Mucosa of descending colon (tissue), 3 donors: ENCODE results near the gene GRK5. TPM values are rescaled to one million over a fixed set of nuclear protein-coding genes. Genes with fewer than 3 reads are reported as not detected.
A peak's percentile ranks its signal among the peaks of the same experiment; 100 is the strongest.

Experiments
- ATAC-seq: fragments of 200-7000 bp; cut with Tn5 transposase; one replicate; pipeline ENCODE4 v1.9.1; 2020; ENCODE audit warnings: mild to moderate bottlenecking, moderate library complexity
- DNase-seq, 3 donors: peaks; one replicate each; pipeline ENCODE4 v3.0.0-alpha.2; 2020
- H3K36me3 ChIP-seq: fragments of 200-600 bp; one replicate; pipeline ENCODE4 v1.8.0; 2021; ENCODE audit warnings: low read depth, mild to moderate bottlenecking
- H3K4me1 ChIP-seq: fragments of 200-600 bp; one replicate; pipeline ENCODE4 v1.8.0; 2021; ENCODE audit warnings: low read depth, mild to moderate bottlenecking
- H3K4me3 ChIP-seq: fragments of 200-600 bp; one replicate; pipeline ENCODE4 v1.8.0; 2021; ENCODE audit warnings: mild to moderate bottlenecking
- H3K9me3 ChIP-seq: fragments of 200-600 bp; one replicate; pipeline ENCODE4 v1.8.0; 2021; ENCODE audit warnings: mild to moderate bottlenecking
- CTCF ChIP-seq: fragments of 200-600 bp; IDR thresholded peaks from one replicate; pipeline ENCODE4 v1.8.0; 2022; ENCODE audit warnings: antibody characterized with exemption, mild to moderate bottlenecking
- intact Hi-C, 2 donors: fragments of 100-400 bp; cut with DNase I in 1 of 2; cut with micrococcal nuclease in 1 of 2; formaldehyde crosslinking; loops; one replicate each; pipeline versions ENCODE4 v1.11.0 to v1.11.1; 2022; cut with DNase I, micrococcal nuclease
- total RNA-seq, 3 donors: library from RNA; stranded (reverse); fragmentation: NEBNext Ultra II Directional in 2 of 3; extraction: Animal tissue kit (Norgen Biotek cat#: 25700) in 2 of 3; gene quantifications; one replicate each; pipeline versions ENCODE4 v1.2.1 to v1.2.4, GENCODE V29; 2021 to 2023
- donor health status: DM: no; HTN: no; CAD: no; lungs with moderate emphysema.
- donor health status: DM: no; HTN: no; CAD: no.
- donor health status: DM: no; HTN: yes; CAD: no.

GRK5 gene
- total RNA-seq, 3 donors from 2014 or later: 6.6 to 27.1 (median 8.3) TPM

DNA sequence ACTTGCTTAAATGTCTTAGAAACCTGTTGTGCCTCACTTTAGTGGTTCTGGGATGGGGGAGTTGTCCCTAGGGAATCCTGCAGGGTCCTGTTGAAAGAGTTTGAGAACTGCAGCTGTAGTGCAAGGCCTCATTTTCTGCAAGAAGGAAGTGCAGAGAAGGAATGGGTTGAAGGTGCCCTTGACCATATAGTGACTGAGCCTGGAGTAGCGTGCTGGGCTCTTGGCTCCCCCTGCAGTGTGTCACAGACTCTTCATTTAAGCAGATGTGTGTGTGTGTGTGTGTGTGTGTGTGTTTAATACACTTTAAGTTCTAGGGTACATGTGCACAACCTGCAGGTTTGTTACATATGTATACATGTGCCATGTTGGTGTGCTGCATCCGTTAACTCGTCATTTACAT is 92.2 kb downstream of the GRK5 start:
- intact Hi-C loops: no loop called here
- DNase-seq (peak in 1 of 3 donors; percentile 26), ATAC-seq (peak; percentile 55)
- no peak overlapping the region for H3K4me3 ChIP-seq
- no peaks in the 10 kb centered on the region for H3K36me3 ChIP-seq
- peaks cover 4% of the 10 kb centered on the region for H3K4me1 ChIP-seq
- H3K9me3 ChIP-seq: peaks cover 6% of the 10 kb centered on the region
- TF ChIP-seq CTCF: no peak

GRCh38 chr10:119301397-119301796 is 94.0 kb downstream of the GRK5 start:
- Histone ChIP-seq H3K9me3 (peaks cover 6% of the 10 kb centered on the region), H3K4me1 (peaks cover 4% of the 10 kb centered on the region), H3K4me3 (no peak overlapping the region), H3K36me3 (no peaks in the 10 kb centered on the region)
- intact Hi-C loops: no loop called here
- ATAC-seq (peak; percentile 66), DNase-seq (peak in 2 of 3 donors; percentile 36 to 68)
- TF ChIP-seq CTCF: no peak

DNA sequence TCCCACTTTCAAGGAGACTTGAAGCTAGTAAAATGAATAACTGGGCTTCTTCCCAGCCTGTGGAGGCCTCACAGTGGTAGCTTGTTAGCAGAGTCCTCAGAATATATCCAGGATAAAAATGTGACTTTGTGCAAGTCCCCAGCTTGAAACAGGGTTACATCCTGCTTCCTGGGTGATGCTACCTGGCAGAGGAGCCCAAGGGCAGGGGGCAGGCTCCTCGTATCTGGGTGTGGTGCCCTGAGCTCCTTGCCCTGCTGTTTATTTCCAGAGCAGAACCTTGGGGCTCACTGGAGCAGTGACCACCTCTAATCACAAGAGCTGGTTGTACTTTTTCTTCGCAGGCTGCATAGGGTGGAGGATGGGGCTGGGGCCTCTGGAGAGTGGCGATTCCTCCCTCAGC is 94.8 kb downstream of the GRK5 start:
- peaks cover 4% of the 10 kb centered on the region for H3K4me1 ChIP-seq
- H3K36me3 ChIP-seq: no peaks in the 10 kb centered on the region
- no peak for TF ChIP-seq CTCF
- H3K9me3 ChIP-seq: peaks cover 6% of the 10 kb centered on the region
- intact Hi-C loops: no loop called here
- no peak for DNase-seq
- no peak for ATAC-seq
- no peak overlapping the region for H3K4me3 ChIP-seq

DNA sequence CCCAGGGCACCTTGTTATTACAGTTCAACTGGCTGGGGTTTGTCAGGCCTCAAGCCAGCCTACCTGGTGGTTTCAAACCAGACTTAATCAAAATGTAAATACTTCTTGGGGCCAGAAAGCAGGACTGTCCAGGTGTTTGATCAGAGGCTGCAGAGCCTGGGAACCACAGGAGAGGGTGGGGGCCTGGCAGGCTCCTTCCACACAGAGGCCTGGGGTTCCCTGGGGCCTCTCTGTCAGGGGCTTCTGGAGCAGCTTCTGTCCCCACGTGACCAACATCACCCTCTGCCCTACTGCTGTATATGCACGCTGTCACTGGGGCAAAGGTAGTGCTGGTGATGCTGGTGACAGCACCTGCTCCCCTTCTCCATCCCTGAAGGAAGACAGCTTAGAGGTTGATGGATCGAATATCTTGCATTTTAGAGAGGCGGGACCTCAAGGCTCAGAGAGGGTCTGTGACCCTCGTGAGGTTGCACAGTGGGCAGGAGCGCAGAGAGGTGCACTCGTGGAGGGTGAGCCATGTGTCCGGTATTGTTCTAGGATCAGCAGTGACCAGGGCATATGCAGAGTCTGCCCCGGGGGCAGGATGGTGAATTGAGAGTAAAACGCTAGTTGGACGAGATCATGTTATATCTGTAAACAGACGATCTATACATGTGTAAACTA is 95.4 kb downstream of the GRK5 start:
- peaks cover 4% of the 10 kb centered on the region for H3K4me1 ChIP-seq
- H3K9me3 ChIP-seq: peaks cover 2% of the 10 kb centered on the region
- peak in 1 of 3 donors; percentile 13 for DNase-seq
- no peak for ATAC-seq
- no peak for TF ChIP-seq CTCF
- no peaks in the 10 kb centered on the region for H3K36me3 ChIP-seq
- intact Hi-C loops: no loop called here
- H3K4me3 ChIP-seq: no peak overlapping the region

GRCh38 chr10:119303886-119304285 is 96.5 kb downstream of the GRK5 start:
- ATAC-seq (no peak), DNase-seq (peak in 1 of 3 donors; percentile 8)
- Histone ChIP-seq H3K9me3 (no peaks in the 10 kb centered on the region), H3K4me3 (no peak overlapping the region), H3K36me3 (no peaks in the 10 kb centered on the region), H3K4me1 (peaks cover 4% of the 10 kb centered on the region)
- intact Hi-C loops: no loop called here
- TF ChIP-seq CTCF: no peak
